SW480 (cell line): ENCODE results near the gene PRSS1.
A peak's percentile ranks its signal among the peaks of the same experiment; 100 is the strongest.
"Not testable (repeated sequence)": the region's sequence is repeated elsewhere in the genome, so short reads cannot be mapped to it uniquely, and the experiment has no call there.

Experiments used
- DNase-seq: peaks from one replicate; pipeline ENCODE4 v3.0.0-alpha.2; 2016; ENCODE audit warnings: low spot score

Gene PRSS1

GRCh38 chr7:142773937-142774744 lies 24.9 kb downstream of the PRSS1 start:
- DNase-seq = no peak

GRCh38 chr7:142774826-142775225 lies 25.6 kb downstream of the PRSS1 start:
- no peak for DNase-seq

- not testable (repeated sequence) for DNase-seq
Measured at GRCh38 chr7:142775351-142776115, 26.3 kb downstream of the PRSS1 start.

GRCh38 chr7:142776206-142776844 lies 27.1 kb downstream of the PRSS1 start:
- no peak for DNase-seq

GRCh38 chr7:142776845-142777225 lies 27.6 kb downstream of the PRSS1 start:
- not testable (repeated sequence) for DNase-seq

- no peak for DNase-seq
Measured at GRCh38 chr7:142777318-142777717, 28.0 kb downstream of the PRSS1 start.

- DNase-seq = peak; percentile 95
Measured at GRCh38 chr7:142782922-142783900, 33.9 kb downstream of the PRSS1 start.

GRCh38 chr7:142784096-142784495 lies 34.8 kb downstream of the PRSS1 start:
- DNase-seq = no peak

- DNase-seq = no peak
Measured at GRCh38 chr7:142784716-142785115, 35.4 kb downstream of the PRSS1 start.

GRCh38 chr7:142785841-142786250 lies 36.6 kb downstream of the PRSS1 start:
- no peak for DNase-seq

GRCh38 chr7:142787034-142787768 lies 37.9 kb downstream of the PRSS1 start:
- no peak for DNase-seq

- no peak for DNase-seq
Measured at GRCh38 chr7:142787783-142788182, 38.5 kb downstream of the PRSS1 start.

GRCh38 chr7:142788303-142789289 lies 39.3 kb downstream of the PRSS1 start:
- DNase-seq = no peak

- no peak for DNase-seq
Measured at GRCh38 chr7:142789441-142789840, 40.2 kb downstream of the PRSS1 start.

GRCh38 chr7:142790056-142790455 lies 40.8 kb downstream of the PRSS1 start:
- no peak for DNase-seq

GRCh38 chr7:142790555-142790954 lies 41.3 kb downstream of the PRSS1 start:
- DNase-seq = no peak

GRCh38 chr7:142791502-142791901 lies 42.2 kb downstream of the PRSS1 start:
- DNase-seq = no peak

- DNase-seq = no peak
Measured at GRCh38 chr7:142792129-142792528, 42.9 kb downstream of the PRSS1 start.

GRCh38 chr7:142792593-142792992 lies 43.3 kb downstream of the PRSS1 start:
- DNase-seq = no peak

- no peak for DNase-seq
Measured at GRCh38 chr7:142793156-142793555, 43.9 kb downstream of the PRSS1 start.
